Smooth muscle cell (in vitro differentiated cells): Measurements from ENCODE around the gene DHX29. TPM values are rescaled to one million over a fixed set of nuclear protein-coding genes. Genes with fewer than 3 reads are reported as not detected.

ENCODE experiments used
- DNase-seq: peaks from one replicate; lab custom pipeline; 2025; ENCODE audit not compliant: unreplicated experiment; lab: John Stamatoyannopoulos, UW
- H2AFZ ChIP-seq: fragments of 200-600 bp; sonication (generic); 2 replicates; pipeline ENCODE4 v1.6.0; 2016; ENCODE audit warnings: antibody characterized with exemption, low read depth, mild to moderate bottlenecking
- H3F3A ChIP-seq: fragments of 200-600 bp; sonication (generic); 2 replicates; pipeline ENCODE4 v1.6.0; 2017; ENCODE audit warnings: antibody characterized with exemption, low read depth
- H3K27ac ChIP-seq: fragments of 200-600 bp; sonication (generic); 2 replicates; pipeline ENCODE4 v1.5.1; 2016; ENCODE audit warnings: low read depth, mild to moderate bottlenecking
- H3K27me3 ChIP-seq: fragments of 200-600 bp; sonication (generic); 2 replicates; pipeline ENCODE4 v1.6.1; 2016; ENCODE audit warnings: low read depth, mild to moderate bottlenecking
- H3K36me3 ChIP-seq: fragments of 200-600 bp; sonication (generic); 2 replicates; pipeline ENCODE4 v1.5.1; 2016; ENCODE audit warnings: low read depth
- H3K4me1 ChIP-seq: fragments of 200-600 bp; sonication (generic); 2 replicates; pipeline ENCODE4 v1.5.1; 2016; ENCODE audit warnings: low read depth
- H3K4me2 ChIP-seq: fragments of 200-600 bp; sonication (generic); 2 replicates; pipeline ENCODE4 v1.6.0; 2016; ENCODE audit warnings: mild to moderate bottlenecking
- H3K4me3 ChIP-seq: fragments of 200-600 bp; sonication (generic); 2 replicates; pipeline ENCODE4 v1.5.1; 2016; ENCODE audit warnings: mild to moderate bottlenecking
- H3K79me2 ChIP-seq: fragments of 200-600 bp; sonication (generic); 2 replicates; pipeline ENCODE4 v1.6.0; 2016; ENCODE audit warnings: low read depth, mild to moderate bottlenecking
- H3K9ac ChIP-seq: fragments of 200-600 bp; sonication (generic); 2 replicates; pipeline ENCODE4 v1.6.0; 2016; ENCODE audit warnings: low read depth
- H3K9me3 ChIP-seq: fragments of 200-600 bp; sonication (generic); replicated peaks from 2 replicates; pipeline ENCODE4 v1.5.1; 2016; ENCODE audit warnings: low read depth
- H4K20me1 ChIP-seq: fragments of 200-600 bp; sonication (generic); 2 replicates; pipeline ENCODE4 v1.6.0; 2016; ENCODE audit warnings: low read depth
- CTCF ChIP-seq: fragments of 200-600 bp; sonication (generic); IDR thresholded peaks from 2 replicates; pipeline ENCODE4 v1.5.1; 2017; ENCODE audit warnings: borderline replicate concordance, mild to moderate bottlenecking, antibody characterized with exemption; ENCODE audit not compliant: insufficient read depth, poor library complexity, severe bottlenecking
- WGBS: methylation state at CpG from one replicate; pipeline ENCODE4 v1.1.7; 2016; ENCODE audit warnings: low lambda C conversion rate; 5-methylcytosine and 5-hydroxymethylcytosine counted together
- polyA plus RNA-seq: library from polyadenylated mRNA; unstranded; fragments of >200 nt; fragmentation: Nextera tagmentation; extraction: Ambion mirVana; gene quantifications from 2 replicates; pipeline ENCODE4 v1.2.1, GENCODE V29; 2016
- total RNA-seq: library from RNA; depleted of rRNA; stranded (reverse); fragments of >200 nt; gene quantifications from 2 replicates; pipeline ENCODE4 v1.2.3, GENCODE V29; 2014

Gene DHX29
- total and polyA plus RNA-seq, 2 experiments from 2014 or later = 27.1 to 40.7 TPM

GRCh38 chr5:55343107-55343506, 35.6 kb upstream of the DHX29 start:
- DNase-seq = no peak
- TF ChIP-seq CTCF = no peak
- H3K9ac ChIP-seq = no peak overlapping the region
- H3K9me3 ChIP-seq = no peaks in the 10 kb centered on the region
- WGBS = 97% methylated on average over 4 of the region's 4 CpGs
- H3K27me3 ChIP-seq = no peaks in the 10 kb centered on the region
- H3K4me1 ChIP-seq = no peaks in the 10 kb centered on the region
- no peaks in the 10 kb centered on the region for H3F3A ChIP-seq
- H2AFZ ChIP-seq = no peak overlapping the region
- H3K27ac ChIP-seq = no peak overlapping the region
- no peak overlapping the region for H3K4me2 ChIP-seq
- H3K4me3 ChIP-seq = no peak overlapping the region
- H4K20me1 ChIP-seq = no peaks in the 10 kb centered on the region
- H3K36me3 ChIP-seq = peaks cover 30% of the 10 kb centered on the region
- H3K79me2 ChIP-seq = peaks cover 6% of the 10 kb centered on the region

GRCh38 chr5:55338810-55339243, 31.3 kb upstream of the DHX29 start:
- no peak for DNase-seq
- Histone ChIP-seq H3K9ac (no peak overlapping the region), H3K4me2 (no peak overlapping the region), H4K20me1 (peaks cover 10% of the 10 kb centered on the region), H3K4me1 (no peaks in the 10 kb centered on the region), H3F3A (peaks cover 3% of the 10 kb centered on the region), H3K4me3 (no peak overlapping the region), H3K27ac (no peak overlapping the region), H2AFZ (no peak overlapping the region), H3K36me3 (peaks cover 17% of the 10 kb centered on the region), H3K9me3 (no peaks in the 10 kb centered on the region), H3K27me3 (no peaks in the 10 kb centered on the region), H3K79me2 (peaks cover 39% of the 10 kb centered on the region)
- 94% methylated on average over 5 of the region's 5 CpGs for WGBS
- TF ChIP-seq CTCF = no peak

- Histone ChIP-seq H3K9ac (no peak overlapping the region), H3K27me3 (no peaks in the 10 kb centered on the region), H3K79me2 (peaks cover 46% of the 10 kb centered on the region), H3K27ac (no peak overlapping the region), H3K36me3 (peaks cover 24% of the 10 kb centered on the region), H3F3A (peaks cover 5% of the 10 kb centered on the region), H3K4me2 (no peak overlapping the region), H3K4me1 (no peaks in the 10 kb centered on the region), H3K4me3 (no peak overlapping the region), H2AFZ (no peak overlapping the region), H4K20me1 (peaks cover 12% of the 10 kb centered on the region), H3K9me3 (no peaks in the 10 kb centered on the region)
- TF ChIP-seq CTCF = no peak
- WGBS = 91% methylated on average over 2 of the region's 2 CpGs
- no peak for DNase-seq
These were observed 30.7 kb upstream of the DHX29 start for GRCh38 chr5:55338092-55338613.

- H3K9ac ChIP-seq = no peak overlapping the region
- no peak overlapping the region for H3K27ac ChIP-seq
- no peak overlapping the region for H3K4me2 ChIP-seq
- no peaks in the 10 kb centered on the region for H3K9me3 ChIP-seq
- 100% methylated on average over 2 of the region's 2 CpGs for WGBS
- H2AFZ ChIP-seq = no peak overlapping the region
- peaks cover 28% of the 10 kb centered on the region for H4K20me1 ChIP-seq
- H3K27me3 ChIP-seq = no peaks in the 10 kb centered on the region
- peaks cover 53% of the 10 kb centered on the region for H3K79me2 ChIP-seq
- H3K4me1 ChIP-seq = no peaks in the 10 kb centered on the region
- peaks cover 15% of the 10 kb centered on the region for H3K36me3 ChIP-seq
- no peak overlapping the region for H3K4me3 ChIP-seq
- H3F3A ChIP-seq = peaks cover 5% of the 10 kb centered on the region
- no peak for TF ChIP-seq CTCF
- no peak for DNase-seq
These were observed 26.3 kb upstream of the DHX29 start for GRCh38 chr5:55333811-55334210.
